PFSK-1 (cell line): ENCODE data around the gene DDAH1.

Source experiments
- FOXP2 ChIP-seq: optimal IDR thresholded peaks from 2 replicates; pipeline ENCODE3; 2011; ENCODE audit warnings: borderline replicate concordance, control low read depth, inconsistent platforms; ENCODE audit not compliant: insufficient read depth; ENCODE audit errors: extremely low read length, extremely low read depth
- POLR2AphosphoS5 ChIP-seq: IDR thresholded peaks from 2 replicates; pipeline ENCODE4 v1.6.1; 2012; ENCODE audit warnings: low read depth, mild to moderate bottlenecking, control low read depth, low read length, moderate library complexity
- REST ChIP-seq, 2 experiments: IDR thresholded peaks; 2 replicates each; pipeline versions ENCODE4 v1.6.1 to v1.8.0; 2011 to 2012; ENCODE audit warnings: low read depth in 2 of 2, low read length in 2 of 2, control low read depth in 1 of 2, inconsistent platforms in 1 of 2, mild to moderate bottlenecking in 1 of 2, moderate library complexity in 1 of 2; ENCODE audit not compliant: insufficient read depth in 1 of 2
- SIN3A ChIP-seq: IDR thresholded peaks from 2 replicates; pipeline ENCODE4 v1.6.1; 2012; ENCODE audit warnings: mild to moderate bottlenecking, low read length, moderate library complexity, borderline replicate concordance; ENCODE audit not compliant: insufficient read depth
- TAF1 ChIP-seq: IDR thresholded peaks from 2 replicates; pipeline ENCODE4 v1.6.1; 2012; ENCODE audit warnings: low read length, control low read depth, borderline replicate concordance; ENCODE audit not compliant: insufficient read depth

DDAH1 gene

GRCh38 chr1:85333186-85333585 is 131.8 kb downstream of the DDAH1 start:
- TF ChIP-seq FOXP2 (no peak), REST (IDR thresholded peaks at IDR 0.05; ENCODE audit: insufficient read depth in 1 of 2, low read depth in 2 of 2, low read length in 2 of 2) (no peak), TAF1 (no peak), SIN3A (no peak), POLR2AphosphoS5 (no peak)

GRCh38 chr1:85332575-85332974 is 132.4 kb downstream of the DDAH1 start:
- TF ChIP-seq FOXP2 (no peak), SIN3A (no peak), POLR2AphosphoS5 (no peak), REST (IDR thresholded peaks at IDR 0.05; ENCODE audit: insufficient read depth in 1 of 2, low read depth in 2 of 2, low read length in 2 of 2) (no peak), TAF1 (no peak)

GRCh38 chr1:85330711-85331290 is 134.2 kb downstream of the DDAH1 start:
- TF ChIP-seq POLR2AphosphoS5 = no peak
- no peak for TF ChIP-seq SIN3A
- TF ChIP-seq REST (IDR thresholded peaks at IDR 0.05; ENCODE audit: insufficient read depth in 1 of 2, low read depth in 2 of 2, low read length in 2 of 2) = no peak
- no peak for TF ChIP-seq TAF1
- TF ChIP-seq FOXP2 = no peak

GRCh38 chr1:85330214-85330631 is 134.7 kb downstream of the DDAH1 start:
- no peak for TF ChIP-seq POLR2AphosphoS5
- no peak for TF ChIP-seq SIN3A
- no peak for TF ChIP-seq TAF1
- no peak for TF ChIP-seq REST (IDR thresholded peaks at IDR 0.05; ENCODE audit: insufficient read depth in 1 of 2, low read depth in 2 of 2, low read length in 2 of 2)
- TF ChIP-seq FOXP2 = no peak
